ENCODE results near the gene SLC46A2. TPM values are rescaled to one million over a fixed set of nuclear protein-coding genes. Genes with fewer than 3 reads are reported as not detected.

SLC46A2 gene
- total and polyA plus RNA-seq, 9 of the 15 experiments (the other 6 are each of a cell fraction or from before 2014, with no cell fraction given), result not detected

GRCh38 chr9:112856200-112856599, 34.5 kb downstream of the SLC46A2 start:
- no peak overlapping the region for H3K4me2 ChIP-seq (ENCODE audit: insufficient read depth, low read length)
- DNase-seq (ENCODE audit: extremely low read depth in 1 of 4, low spot score in 3 of 4) (no peak), FAIRE-seq (no peak), ATAC-seq (no peak)
- H3K36me3 ChIP-seq (ENCODE audit: control insufficient read depth, insufficient read depth, low read length), result no peaks in the 10 kb centered on the region
- H2AFZ ChIP-seq (ENCODE audit: low read depth, low read length), result no peak overlapping the region
- in situ Hi-C loops (cut with MboI), result no loop called here
- WGBS (ENCODE audit: insufficient coverage, low coverage, missing lambda C conversion rate), result 41% methylated on average over 7 of the region's 8 CpGs
- peaks cover 0 to 3% of the 10 kb centered on the region in 2 experiments; a peak in 2 of 5 replicates for H3K4me1 ChIP-seq (replicated peaks in 1 of 2; ENCODE audit: control insufficient read depth in 2 of 2, insufficient read depth in 2 of 2, low read length in 2 of 2)
- no peaks in the 10 kb centered on the region for H3K9me3 ChIP-seq (replicated peaks; ENCODE audit: control insufficient read depth, insufficient read depth, low read depth, low read length)
- CTCF ChIA-PET (ENCODE audit: low intra/inter-chr PET ratio), result no interaction called here
- H3K9ac ChIP-seq (ENCODE audit: insufficient read depth in 1 of 2, low read depth in 2 of 2, low read length in 2 of 2), result no peak overlapping the region
- H3K4me3 ChIP-seq, result no peak overlapping the region
- H3K9me1 ChIP-seq (ENCODE audit: control insufficient read depth, insufficient read depth, low read length), result no peaks in the 10 kb centered on the region
- BruUV-seq (replicated peaks), result no TSS peak
- H3K27me3 ChIP-seq (ENCODE audit: control insufficient read depth in 2 of 2, insufficient read depth in 2 of 2, low read length in 2 of 2), result no peaks in the 10 kb centered on the region; a peak in 1 of 5 replicates
- POLR2A ChIA-PET, result no interaction called here
- no peak for TF ChIP-seq MBD2 (IDR thresholded peaks at IDR 0.05; ENCODE audit: borderline replicate concordance, low read depth)
- TF ChIP-seq, protein P1, sequence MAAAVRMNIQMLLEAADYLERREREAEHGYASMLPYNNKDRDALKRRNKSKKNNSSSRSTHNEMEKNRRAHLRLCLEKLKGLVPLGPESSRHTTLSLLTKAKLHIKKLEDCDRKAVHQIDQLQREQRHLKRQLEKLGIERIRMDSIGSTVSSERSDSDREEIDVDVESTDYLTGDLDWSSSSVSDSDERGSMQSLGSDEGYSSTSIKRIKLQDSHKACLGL (CRISPR knock-in tag; IDR thresholded peaks at IDR 0.05; ENCODE audit: borderline replicate concordance, poor library complexity, severe bottlenecking), result no peak
- no peak for TF ChIP-seq ZFP91 (CRISPR knock-in tag; IDR thresholded peaks at IDR 0.05)
- no peak for TF ChIP-seq BRF1 (IDR thresholded peaks at IDR 0.05; ENCODE audit: borderline replicate concordance, extremely low read depth, insufficient read length)
- no peaks in the 10 kb centered on the region for H4K20me1 ChIP-seq (replicated peaks; ENCODE audit: control insufficient read depth, insufficient read depth, low read length)
- no peaks in the 10 kb centered on the region for H3K79me2 ChIP-seq (ENCODE audit: control insufficient read depth, insufficient read depth, low read length)
- no peak overlapping the region for H3K27ac ChIP-seq (ENCODE audit: extremely low read depth, low read depth, low read length)
- intact Hi-C loops (cut with micrococcal nuclease), result no loop called here
